DMS53 (cell line): Measurements from ENCODE around the gene HOXB5.
A peak's percentile ranks its signal among the peaks of the same experiment; 100 is the strongest.

Experiments used
- DNase-seq: peaks from one replicate; lab custom pipeline; 2025; lab: John Stamatoyannopoulos, UW

HOXB5 gene

GRCh38 chr17:48601539-48602425 is 8.2 kb upstream of the HOXB5 start:
- peak; percentile 59 for DNase-seq

DNA sequence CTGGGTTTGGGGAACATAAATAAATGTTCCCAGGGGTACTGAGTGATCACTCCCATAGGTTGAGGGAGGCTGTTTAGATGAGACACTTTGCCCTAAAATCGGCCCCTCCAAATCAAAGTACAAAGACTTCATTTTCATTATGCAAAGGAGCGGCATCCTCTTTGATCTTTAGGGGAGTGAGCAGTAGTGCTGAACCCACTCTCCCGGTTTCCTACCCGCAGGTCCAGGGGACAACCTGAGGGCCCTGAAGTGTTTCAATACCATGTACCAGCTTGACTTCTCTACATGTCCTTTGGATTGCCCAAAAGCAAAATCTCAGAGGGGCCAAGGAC is 7.6 kb upstream of the HOXB5 start:
- no peak for DNase-seq

DNA sequence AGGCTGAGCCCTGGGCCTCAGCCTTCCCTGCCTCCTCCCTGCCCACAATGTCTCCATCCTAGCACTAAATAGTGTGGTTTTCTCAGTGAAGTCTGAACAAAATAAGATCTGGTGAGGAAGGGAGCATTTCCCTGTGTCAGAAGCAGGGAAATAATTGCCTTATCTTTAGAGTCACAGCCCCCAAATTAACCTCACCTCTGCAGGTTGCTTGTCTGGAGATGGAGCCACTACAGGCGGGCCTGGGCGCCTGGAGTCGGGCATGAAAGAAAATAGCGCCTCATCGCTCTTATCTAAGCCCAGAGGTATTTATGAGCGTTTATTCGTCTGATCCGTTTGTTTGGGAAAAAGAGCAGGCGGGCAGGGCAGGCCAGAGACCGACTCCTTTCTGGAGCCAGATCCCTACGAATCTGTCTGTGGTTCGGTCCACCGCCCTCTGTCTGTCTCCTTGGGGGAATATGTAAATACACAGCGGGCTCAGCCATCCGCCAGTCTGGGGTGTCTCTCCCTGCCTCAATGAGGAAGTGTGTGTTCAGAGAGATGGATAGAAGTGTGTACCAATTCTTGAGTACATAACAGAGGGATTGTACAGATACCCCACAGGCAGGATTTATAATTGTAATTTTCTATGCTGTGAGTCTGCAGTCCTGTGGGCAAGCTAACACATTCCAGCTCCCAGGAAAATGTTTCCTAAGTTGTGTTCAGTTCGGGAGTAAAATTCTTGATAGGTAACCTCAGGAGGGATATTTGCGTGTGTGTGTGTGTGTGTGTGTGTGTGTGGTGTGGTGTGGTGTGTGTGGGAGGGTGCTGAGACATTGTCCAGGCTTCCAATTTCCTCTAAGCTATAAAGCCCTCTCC is 6.9 kb upstream of the HOXB5 start:
- DNase-seq, result no peak

GRCh38 chr17:48599354-48599753 is 5.8 kb upstream of the HOXB5 start:
- DNase-seq, result no peak

GRCh38 chr17:48598736-48599135 is 5.2 kb upstream of the HOXB5 start:
- DNase-seq, result no peak

DNA sequence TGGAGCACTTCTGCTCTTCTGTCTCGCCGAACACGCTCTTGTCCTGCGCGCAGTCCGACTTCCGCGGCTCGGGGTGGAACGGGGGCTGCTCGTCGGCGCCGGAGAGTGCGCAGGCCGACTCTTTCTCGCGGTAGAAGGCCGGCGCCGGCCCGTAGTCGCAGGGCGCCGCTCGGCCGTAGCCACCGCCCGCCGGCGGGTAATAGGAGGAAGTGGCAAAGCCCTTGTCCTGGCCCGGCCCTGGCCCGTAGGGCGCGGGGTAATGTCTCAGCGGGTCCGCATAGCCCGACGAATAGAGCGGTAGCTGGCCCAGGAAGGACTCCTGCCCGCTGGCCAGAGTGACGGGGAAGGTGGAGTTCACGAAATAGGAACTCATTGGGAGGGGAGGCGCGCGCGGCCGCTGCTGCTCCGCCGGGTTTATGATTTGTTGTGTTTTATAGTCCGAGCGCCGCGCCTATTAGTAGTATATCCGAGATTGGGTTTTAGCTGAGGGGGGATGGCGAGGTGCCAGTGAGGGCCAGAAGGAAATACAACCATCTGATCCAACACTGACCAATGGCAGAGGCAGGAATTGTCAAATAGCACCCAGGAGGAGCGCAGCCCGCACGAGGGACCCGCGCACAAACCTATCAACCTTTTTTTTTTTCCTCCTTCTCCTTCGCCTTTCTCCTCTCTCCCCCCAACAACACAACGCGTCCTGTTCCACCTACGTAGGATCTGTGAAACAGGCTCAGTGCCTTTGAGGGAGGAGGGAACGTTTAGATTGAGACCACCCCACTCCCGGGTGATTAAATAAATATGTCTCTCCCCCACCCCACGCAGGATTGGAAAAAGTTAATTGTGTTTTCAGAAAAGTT is 4.4 kb upstream of the HOXB5 start:
- peak; percentile 65 for DNase-seq

- DNase-seq, result no peak
These were observed 3.9 kb upstream of the HOXB5 start for GRCh38 chr17:48597528-48597777.

DNA sequence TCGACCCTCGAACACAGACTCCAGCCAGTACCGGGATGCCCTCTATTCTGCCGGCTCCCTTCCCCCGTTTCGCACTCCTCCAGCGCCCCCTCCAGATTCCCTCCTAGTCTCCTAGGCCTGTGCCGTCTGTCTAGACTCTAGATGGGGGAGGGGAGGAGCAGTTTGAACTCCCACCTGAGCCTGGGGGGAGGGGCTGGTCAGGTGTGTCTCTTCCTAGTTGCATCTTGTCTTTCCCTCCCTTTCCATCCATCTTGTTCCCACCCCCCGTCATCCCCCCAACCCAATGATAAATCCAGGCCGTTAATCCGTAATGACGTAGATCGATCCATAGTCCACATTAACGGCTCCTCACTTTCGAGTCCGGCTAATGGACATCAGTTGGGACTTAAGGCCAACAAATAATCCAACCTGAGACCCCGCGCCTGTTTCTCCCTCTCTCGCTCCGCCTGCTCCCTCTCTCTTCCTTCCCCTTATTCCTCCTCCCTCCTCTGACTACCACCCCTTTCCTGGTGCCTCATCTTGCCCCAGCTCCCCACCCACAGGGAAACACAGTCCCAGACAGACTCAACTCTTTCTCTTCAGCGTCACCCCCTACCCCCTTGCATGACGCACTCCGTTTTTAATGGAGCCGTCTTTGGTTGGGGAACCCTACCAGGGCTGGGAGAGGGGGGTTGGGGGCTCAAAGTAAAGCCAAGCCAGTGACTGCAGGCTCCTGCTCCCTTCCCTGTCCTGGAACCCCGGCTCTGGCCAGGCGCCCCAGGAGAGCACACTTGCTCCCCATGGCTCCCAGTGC is 3.4 kb upstream of the HOXB5 start:
- DNase-seq, result no peak

GRCh38 chr17:48596000-48596734 is 2.6 kb upstream of the HOXB5 start:
- DNase-seq, result no peak

GRCh38 chr17:48595278-48595999 is 1.9 kb upstream of the HOXB5 start:
- DNase-seq, result no peak

DNA sequence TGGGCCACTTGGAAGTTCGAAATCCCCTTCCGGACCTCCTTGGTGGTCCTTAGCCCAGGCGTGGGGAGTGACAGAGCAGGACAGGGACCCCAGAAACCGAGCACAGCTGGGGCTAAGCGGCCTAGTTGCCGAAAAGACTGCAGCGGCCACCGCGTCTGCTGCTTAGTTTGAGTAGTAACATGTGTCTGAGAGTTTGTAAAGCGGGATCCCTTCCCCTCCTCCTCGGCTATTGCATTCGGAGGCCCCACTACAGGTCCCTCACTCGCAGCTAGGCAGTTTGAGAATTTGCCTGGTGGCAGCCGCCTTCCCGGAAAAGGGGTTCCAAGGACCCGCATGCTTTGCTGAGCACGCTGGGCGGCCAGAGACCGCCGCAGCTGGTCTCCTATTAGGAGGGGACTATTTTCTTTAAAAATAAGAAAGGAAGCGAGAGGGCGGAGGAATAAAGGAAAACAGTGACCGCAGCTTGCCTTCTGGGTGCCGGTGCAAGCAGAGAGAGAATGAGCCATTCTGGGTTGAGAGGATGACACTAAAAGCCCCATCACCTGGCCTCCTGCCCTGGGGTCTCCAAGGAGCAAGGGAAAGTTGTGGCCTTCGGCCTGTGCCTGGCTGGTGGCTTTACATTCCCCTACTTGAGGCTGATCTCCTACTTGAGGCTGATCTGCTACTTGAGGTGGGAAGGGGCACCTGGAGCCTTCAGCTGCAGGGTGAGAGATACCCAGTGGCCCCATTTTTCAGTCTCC is 1.1 kb upstream of the HOXB5 start:
- no peak for DNase-seq

- peak; percentile 80 for DNase-seq
These were observed 410 bp upstream of the HOXB5 start for GRCh38 chr17:48593840-48594537.

- DNase-seq, result peak; percentile 45
These were observed 1.0 kb downstream of the HOXB5 start for GRCh38 chr17:48592577-48592976.

GRCh38 chr17:48592057-48592514 is 1.5 kb downstream of the HOXB5 start:
- DNase-seq, result no peak

DNA sequence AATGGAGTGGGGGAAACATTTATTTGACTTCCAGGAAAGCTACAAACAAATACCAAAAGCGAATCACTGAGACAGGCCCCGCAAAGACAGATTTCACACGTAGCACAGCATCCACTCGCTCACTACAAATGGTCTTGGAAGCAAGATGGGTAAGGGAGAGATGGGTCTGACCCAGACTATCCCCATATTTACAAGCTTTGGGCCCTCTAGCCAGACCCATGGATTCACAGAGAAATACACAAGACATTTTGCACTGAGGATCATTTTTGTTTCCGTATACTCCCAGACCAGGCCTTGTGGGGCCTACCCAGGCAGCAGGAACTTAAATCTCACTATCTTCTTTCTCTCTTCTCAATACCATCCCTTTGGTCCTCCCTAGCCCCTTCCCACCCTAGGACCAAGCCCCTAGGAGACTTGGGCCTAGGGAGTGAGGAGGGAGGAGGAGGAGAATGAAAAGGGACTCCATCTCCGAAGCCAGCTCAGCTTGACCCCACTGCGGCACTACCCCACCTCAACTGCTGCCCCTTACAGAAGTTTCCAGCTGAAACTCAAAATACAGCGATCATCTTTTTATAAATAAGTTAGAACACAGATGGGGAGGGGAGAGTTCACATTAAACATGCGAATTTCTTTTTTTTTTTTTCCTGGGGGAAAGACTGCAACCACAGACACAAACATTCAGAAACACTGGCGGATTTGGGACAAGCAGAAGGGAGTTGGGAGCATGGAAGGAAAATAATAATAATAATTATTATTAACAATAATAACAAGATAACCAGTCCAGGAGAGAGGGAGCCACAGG is 2.1 kb downstream of the HOXB5 start:
- DNase-seq, result no peak

GRCh38 chr17:48590607-48591161 is 2.9 kb downstream of the HOXB5 start:
- DNase-seq, result no peak

- no peak for DNase-seq
These were observed 3.6 kb downstream of the HOXB5 start, which contains the start of gene HOXB3 for GRCh38 chr17:48589831-48590606. Gene HOXB3, minus strand, starts transcription at chr17:48590241. Its CDS starts 37,767 bp downstream, at chr17:48552474.
